Parietal lobe (tissue), 2 donors: ENCODE data around the gene LGALS7. TPM values are rescaled to one million over a fixed set of nuclear protein-coding genes. Genes with fewer than 3 reads are reported as not detected.

ENCODE experiments used
- small RNA-seq: library from RNA; depleted of rRNA; stranded (forward); fragments of <200 nt; gene quantifications from one replicate; pipeline ENCODE3, GENCODE V24; 2014; ENCODE audit warnings: low replicate concordance
- total RNA-seq: library from RNA; depleted of rRNA; stranded (reverse); fragments of >200 nt; gene quantifications from one replicate; pipeline ENCODE4 v1.2.3, GENCODE V29; 2014

The LGALS7 gene
- total RNA-seq: not detected

GRCh38 chr19:38773469-38774177 is at the start of gene LGALS7:
LGALS7 (minus strand) TSS chr19:38773517; CDS start chr19:38773492, 25 bp downstream.

GRCh38 chr19:38812841-38813320 is 39.6 kb upstream of the LGALS7 start, which contains the start of gene LGALS4:
LGALS4 (minus strand) TSS chr19:38812945; CDS start chr19:38812886, 59 bp downstream.

DNA sequence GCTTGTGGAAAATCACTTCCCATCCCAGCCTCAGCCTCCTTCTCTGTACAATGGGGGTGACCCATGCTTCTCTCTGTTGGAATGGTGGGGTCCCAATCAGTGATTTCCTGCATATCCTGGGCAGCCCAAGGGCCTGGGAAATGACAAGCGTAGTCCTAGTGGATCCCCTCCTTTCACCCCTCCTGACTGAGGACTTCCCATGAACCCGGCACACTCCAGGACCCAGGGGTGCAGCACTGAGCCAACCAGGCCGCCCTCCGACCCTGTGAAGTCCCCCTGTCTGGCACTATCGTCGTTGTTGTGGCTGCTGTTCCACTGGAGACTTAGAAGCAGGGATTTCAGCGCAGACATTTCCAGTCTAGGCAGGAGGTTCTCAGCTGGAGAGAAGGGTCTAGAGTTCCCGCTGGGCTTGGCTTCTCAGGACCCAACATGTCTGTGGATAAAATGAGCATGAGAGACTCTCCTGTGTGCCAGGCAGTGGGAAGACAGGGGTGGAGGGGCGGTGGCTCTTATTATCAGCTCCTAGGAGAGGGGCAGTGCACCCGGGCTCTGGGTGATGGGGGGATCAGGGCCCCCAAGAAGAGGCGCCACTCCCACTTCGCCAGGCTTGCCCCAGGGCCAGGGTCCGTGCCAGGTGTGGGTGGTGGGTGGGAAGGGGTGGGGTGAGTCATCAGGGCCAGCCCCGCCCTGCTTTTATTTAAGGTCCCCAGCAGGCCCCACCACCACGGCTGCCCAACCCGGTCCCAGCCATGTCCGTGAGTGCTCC is 15.3 kb upstream of the LGALS7 start, which contains the start of gene LGALS7B:
Gene LGALS7B (plus strand): TSS at position 723 of the 766 bp plus-strand sequence. CDS start 27 bp downstream, at position 750.

GRCh38 chr19:38744298-38744681 is 29.0 kb downstream of the LGALS7 start, which contains the start of gene CAPN12:
CAPN12 (minus strand) TSS chr19:38744474; CDS start chr19:38744165, 309 bp downstream.

Small RNA genes within 50 kb of the gene (small RNA-seq; reads per million reads assigned to genes)
- not detected for gene RNU6-140P

Other genes starting within 250 kb of the LGALS7 start
- 0.31 TPM for gene MAP4K1, start 155.6 kb downstream of the LGALS7 start, total RNA-seq
- 152 TPM for gene EIF3K, start 154.3 kb downstream of the LGALS7 start, total RNA-seq
- 84.8 TPM for gene ACTN4, start 125.9 kb downstream of the LGALS7 start, total RNA-seq
- not detected for gene CAPN12, start 29.0 kb downstream of the LGALS7 start, total RNA-seq
- not detected for gene LGALS7B, start 15.7 kb upstream of the LGALS7 start, total RNA-seq
- not detected for gene LGALS4, start 39.4 kb upstream of the LGALS7 start, total RNA-seq
- 17.5 TPM for gene ECH1, start 58.3 kb upstream of the LGALS7 start, total RNA-seq
- gene HNRNPL, start 76.5 kb upstream of the LGALS7 start, total RNA-seq: 245 TPM
- 2.2 TPM for gene RINL, start 104.8 kb upstream of the LGALS7 start, total RNA-seq
- 86.1 TPM for gene SIRT2, start 126.1 kb upstream of the LGALS7 start, total RNA-seq
- 3.8 TPM for gene NFKBIB, start 126.5 kb upstream of the LGALS7 start, total RNA-seq
- gene CCER2, start 138.7 kb upstream of the LGALS7 start, total RNA-seq: 2.5 TPM
- 15.3 TPM for gene SARS2, start 157.2 kb upstream of the LGALS7 start, total RNA-seq
- 13.1 TPM for gene MRPS12, start 157.4 kb upstream of the LGALS7 start, total RNA-seq
- gene FBXO17, start 202.2 kb upstream of the LGALS7 start, total RNA-seq: 9.1 TPM